LHCN-M2 (cell line): Measurements from ENCODE around the gene PIK3CD. TPM values are rescaled to one million over a fixed set of nuclear protein-coding genes. Genes with fewer than 3 reads are reported as not detected.

Source experiments
- DNase-seq: peaks from one replicate; pipeline ENCODE4 v3.0.0-alpha.2; 2012; ENCODE audit warnings: low read depth
- total RNA-seq: library from RNA; depleted of rRNA; stranded (reverse); fragments of >200 nt; gene quantifications from 2 replicates; pipeline ENCODE4 v1.2.3, GENCODE V29; 2014; rRNA removed

The PIK3CD gene
- total RNA-seq, 1 experiment from 2014 or later = 18.8 TPM

DNA sequence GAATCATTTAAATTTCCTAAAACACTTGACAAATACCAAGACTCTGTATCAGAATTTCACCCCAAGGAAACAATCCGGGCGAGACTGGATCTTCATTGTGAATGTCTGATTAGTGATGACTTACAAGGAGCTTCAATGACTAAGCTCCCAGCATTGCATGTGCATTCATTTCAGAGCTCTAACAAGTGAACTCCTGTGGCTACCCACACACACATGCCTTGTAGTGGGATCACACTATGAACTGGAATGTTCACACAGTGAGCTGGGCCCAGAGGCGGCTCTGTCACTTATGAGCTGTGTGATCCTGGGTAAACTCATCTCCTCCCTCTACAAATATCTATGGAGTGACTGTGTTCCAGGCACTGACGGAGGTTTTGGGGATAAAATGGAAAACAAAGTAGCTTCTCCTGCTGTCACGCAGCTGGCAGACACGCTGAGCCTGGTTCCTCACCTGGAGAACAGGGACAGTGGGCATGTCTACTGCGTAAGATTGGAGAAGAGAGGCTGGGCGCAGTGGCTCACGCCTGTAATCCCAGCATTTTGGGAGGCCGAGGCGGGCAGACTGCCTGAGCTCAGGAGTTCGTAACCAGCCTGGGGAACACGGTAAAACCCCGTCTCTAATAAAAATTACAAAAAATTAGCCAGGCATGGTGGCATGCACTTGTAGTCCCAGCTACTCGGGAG lies 115.4 kb downstream of the PIK3CD start:
- DNase-seq = peak; percentile 98

DNA sequence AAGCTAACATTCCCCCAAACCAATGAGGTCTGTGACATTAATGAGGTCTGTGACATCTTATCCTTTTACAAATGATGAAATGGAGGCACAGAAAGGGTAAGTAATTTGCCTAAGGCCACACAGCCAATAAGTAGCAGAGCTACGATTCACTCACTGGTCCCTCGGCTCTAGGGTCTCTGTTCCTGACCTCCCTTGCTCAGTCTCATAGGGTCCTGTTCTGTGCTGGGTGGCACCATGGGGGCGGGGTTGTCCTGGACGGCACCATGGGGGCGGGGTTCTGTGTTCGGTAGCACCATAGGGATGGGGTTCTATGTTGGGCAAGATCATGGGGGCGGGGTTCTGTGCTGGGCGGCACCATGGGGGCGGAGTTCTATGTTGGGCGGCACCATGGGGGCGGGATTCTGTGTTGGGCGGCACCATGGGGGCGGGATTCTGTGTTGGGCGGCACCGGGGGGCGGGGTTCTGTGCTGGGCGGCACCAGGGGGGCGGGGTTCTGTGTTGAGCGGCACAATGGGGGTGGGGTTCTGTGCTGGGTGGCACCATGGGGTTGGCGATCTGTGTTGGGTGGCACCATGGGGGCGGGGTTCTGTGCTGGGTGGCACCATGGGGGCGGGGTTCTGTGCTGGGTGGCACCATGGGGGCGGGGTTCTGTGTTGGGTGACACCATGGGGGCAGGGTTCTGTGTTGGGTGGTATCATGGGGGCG lies 116.6 kb downstream of the PIK3CD start:
- DNase-seq = no peak

DNA sequence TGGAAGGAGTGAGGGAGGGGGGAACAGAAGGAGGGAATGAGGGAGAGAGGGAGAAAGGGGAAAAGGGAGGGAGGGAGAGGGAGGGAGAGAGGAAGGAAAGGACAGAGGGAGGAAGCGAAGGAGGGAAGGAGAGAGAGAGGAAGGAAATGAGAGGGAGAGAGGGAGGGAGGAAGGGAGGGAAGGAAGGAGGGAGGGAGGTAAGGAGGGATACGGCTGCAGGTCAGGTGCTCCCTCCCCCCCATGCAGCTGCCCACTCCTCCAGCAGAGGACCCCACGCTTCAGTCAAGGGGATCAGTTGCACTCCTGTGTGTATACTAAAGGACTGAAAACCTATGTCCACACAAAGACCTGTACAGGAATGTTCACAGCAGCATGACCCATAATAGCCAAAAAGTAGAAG lies 117.5 kb downstream of the PIK3CD start:
- no peak for DNase-seq

DNA sequence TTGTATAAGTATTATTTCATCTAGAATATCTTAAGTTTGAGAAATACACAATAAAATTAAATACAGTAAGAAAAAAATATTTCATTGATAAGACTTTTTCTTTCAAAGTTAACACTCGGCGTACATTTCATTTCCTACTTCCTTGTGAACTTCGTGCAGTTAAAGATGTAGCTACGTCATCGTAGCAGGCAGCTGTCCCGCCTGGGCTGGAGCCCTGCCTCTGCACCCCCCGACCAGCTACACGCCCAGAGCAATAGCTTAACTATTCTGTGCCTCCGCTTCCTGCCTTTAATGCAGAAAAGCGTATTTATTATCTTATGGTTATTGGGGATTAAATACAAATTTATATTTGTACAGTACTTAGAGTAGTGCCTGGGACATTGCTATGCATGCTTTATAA lies 118.8 kb downstream of the PIK3CD start:
- DNase-seq = no peak

DNA sequence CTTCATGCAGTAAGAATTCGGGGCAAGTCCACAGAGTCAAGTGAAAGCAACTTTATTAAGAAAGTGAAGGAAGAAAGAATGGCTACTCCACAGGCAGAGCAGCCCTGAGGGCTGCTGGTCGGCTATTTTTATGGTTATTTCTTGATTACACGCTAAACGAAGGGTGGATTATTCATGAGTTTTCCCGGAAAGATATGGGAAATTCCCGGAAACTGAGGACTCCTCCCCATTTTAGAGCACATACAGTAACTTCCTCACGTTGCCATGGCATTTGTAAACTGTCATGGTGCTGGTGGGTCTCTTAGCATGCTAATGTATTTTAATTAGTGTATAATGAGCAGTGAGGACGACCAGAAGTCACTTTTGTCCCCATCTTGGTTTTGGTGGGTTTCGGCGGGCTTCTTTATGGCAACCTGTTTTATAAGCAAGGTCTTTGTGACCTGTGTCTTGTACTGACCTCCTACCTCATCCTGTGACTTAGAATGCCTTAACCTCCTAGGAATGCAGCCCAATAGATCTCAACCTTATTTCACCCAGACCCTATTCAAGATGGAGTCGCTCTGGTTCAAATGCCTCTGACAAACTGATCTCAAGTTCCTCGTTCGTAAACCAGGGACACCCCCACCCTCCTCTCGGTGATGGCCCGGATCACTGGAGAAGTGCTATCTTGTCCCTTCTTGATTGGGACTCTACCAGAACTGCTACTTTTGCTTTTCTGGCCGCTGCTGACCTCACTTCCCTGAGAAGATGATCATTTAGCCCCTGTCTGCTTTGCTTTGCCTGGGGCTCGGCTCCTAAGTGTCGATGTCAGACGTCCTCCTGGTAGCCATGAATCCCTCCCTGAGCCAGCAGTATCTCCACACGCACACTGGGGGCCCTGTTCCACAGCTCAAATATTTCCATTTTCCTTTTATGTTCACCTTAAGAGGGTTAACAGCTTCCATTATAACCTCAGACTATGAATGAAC lies 123.5 kb downstream of the PIK3CD start:
- no peak for DNase-seq

DNA sequence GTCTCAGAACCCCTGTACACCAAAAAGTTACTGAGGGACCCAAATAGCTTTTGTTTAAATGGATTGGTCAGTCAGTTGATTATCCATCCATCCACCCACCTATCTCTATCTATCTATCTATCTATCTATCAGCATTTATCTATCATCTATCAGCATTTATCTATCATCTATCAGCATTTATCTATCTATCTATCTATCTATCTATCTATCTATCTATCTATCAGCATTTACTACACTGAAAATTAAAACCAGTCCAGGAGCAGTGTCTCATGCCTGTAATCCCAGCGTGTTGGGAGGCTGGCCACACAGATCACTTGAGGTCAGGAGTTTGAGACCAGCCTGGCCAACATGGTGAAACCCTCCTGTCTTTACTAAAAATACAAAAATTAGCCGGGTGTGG lies 125.2 kb downstream of the PIK3CD start:
- no peak for DNase-seq

Other genes with a start within 250 kb of the PIK3CD start
- gene SLC25A33, start 112.3 kb upstream of the PIK3CD start, total RNA-seq = 5.5 and 5.8 TPM in 2 replicates
- 14.2 and 14.7 TPM in 2 replicates for gene TMEM201, start 62.8 kb upstream of the PIK3CD start, total RNA-seq
- 30.8 and 32.3 TPM in 2 replicates for gene CLSTN1, start 172.2 kb downstream of the PIK3CD start, total RNA-seq